Measurements from ENCODE around the gene PARD6A.

PARD6A gene

DNA sequence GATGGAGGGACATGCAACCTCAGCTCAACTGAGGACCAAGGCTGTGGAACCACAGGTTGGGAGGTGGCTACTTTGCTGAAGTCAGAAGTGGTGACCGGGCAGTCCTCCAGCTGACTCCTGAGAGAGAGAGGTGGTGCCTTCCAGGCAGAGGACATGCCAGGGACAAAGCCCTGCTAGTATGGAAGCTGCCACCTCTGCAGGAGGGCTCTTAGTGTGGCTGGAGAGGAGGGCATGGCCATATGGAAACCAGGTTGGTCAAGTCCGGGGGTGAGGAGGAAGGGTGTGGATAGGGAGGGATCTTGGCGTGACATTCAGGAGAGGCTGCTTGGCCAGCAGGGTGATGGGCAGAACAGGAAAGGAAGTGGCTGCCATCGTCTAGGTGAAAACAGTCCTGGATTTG is 11.5 kb downstream of the PARD6A start:
- TF ChIP-seq, protein P1, sequence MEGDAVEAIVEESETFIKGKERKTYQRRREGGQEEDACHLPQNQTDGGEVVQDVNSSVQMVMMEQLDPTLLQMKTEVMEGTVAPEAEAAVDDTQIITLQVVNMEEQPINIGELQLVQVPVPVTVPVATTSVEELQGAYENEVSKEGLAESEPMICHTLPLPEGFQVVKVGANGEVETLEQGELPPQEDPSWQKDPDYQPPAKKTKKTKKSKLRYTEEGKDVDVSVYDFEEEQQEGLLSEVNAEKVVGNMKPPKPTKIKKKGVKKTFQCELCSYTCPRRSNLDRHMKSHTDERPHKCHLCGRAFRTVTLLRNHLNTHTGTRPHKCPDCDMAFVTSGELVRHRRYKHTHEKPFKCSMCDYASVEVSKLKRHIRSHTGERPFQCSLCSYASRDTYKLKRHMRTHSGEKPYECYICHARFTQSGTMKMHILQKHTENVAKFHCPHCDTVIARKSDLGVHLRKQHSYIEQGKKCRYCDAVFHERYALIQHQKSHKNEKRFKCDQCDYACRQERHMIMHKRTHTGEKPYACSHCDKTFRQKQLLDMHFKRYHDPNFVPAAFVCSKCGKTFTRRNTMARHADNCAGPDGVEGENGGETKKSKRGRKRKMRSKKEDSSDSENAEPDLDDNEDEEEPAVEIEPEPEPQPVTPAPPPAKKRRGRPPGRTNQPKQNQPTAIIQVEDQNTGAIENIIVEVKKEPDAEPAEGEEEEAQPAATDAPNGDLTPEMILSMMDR (IDR thresholded peaks at IDR 0.05): no peak

DNA sequence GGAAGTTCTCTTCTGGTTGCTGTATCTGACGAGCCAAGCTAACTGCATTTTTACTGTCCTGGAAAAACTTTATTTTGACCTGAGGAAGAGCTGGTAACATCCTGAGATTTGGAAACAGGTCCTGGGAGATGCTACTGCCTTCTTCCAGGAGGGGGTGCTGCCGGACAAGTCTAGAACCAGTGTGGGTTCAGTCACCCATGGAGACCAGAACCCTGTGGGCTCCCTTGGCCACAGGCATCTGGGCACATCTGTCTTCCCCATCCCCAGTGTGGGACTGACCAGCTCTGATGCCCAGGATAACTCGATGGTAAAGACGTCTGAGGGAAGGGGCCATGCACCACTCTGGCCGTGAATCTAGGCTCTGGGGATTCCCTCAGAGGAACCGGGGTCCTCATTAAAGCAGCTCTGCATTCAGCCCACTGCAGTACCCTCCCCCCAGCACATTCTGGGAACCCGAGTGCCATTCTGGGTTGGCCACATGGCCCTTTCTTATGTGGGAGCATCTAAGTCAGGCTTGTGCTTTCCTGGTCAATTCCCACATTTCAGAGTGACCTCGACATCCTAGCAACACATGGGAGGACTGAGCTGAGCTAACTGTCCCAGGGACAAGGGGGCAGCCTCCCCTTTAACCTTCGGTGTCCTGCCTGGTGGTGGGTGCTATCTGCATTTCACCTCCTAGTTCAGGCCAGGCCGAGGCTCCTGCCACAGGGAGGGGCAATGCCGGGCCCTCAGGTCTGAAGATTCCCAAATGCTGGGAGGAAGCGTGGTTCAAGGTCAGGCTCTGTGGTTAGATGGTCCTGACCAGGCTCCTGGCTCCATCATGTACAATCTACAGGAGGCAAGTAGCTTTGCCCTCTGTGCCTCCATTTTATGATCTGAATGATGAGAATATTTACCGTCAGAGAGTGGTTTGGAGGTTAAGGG is 12.2 kb downstream of the PARD6A start:
- TF ChIP-seq, protein P1 (IDR thresholded peaks at IDR 0.05): peak; percentile 85

DNA sequence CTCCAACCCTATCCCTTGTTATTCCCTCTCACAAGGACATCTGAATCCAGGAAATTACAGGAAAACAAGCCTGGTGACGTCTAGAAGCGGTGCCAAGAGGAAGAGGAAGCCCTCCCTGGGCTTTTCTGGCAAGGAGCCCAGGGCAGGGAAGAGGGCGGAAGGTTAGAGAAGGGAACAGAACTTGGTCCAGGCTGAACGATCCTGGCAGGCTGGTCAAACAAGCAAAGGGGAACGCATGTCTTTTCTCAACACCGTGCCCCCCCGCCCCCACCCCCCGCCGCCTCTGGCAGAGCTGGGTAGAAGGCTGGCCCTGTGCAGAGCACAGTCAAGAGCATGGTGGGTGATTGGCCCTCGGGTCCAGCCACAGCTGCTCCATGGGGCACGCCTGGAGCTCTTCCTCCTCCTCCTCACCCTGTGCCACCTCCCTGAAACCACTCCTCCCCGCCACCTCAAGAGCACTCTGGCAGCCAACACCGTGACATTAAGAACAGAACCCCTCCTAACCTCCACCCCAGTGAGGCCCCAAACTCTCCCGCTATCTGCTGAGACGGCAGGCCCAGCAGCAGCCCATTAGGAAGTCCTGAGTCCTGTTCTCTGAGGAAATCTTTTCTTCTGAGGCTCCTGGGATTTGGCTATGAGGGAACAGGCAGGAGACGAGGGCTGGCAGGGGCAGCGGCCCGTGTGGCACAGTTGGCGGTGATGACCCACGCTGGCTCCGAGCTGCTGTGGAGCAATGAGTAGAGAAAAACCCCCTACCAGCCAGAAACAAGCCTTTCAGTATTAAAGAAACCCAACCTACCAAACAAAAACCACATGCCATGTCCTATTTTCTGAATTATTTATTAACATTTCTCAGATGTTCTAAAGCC is 13.2 kb downstream of the PARD6A start:
- TF ChIP-seq, protein P1 (IDR thresholded peaks at IDR 0.05): no peak

DNA sequence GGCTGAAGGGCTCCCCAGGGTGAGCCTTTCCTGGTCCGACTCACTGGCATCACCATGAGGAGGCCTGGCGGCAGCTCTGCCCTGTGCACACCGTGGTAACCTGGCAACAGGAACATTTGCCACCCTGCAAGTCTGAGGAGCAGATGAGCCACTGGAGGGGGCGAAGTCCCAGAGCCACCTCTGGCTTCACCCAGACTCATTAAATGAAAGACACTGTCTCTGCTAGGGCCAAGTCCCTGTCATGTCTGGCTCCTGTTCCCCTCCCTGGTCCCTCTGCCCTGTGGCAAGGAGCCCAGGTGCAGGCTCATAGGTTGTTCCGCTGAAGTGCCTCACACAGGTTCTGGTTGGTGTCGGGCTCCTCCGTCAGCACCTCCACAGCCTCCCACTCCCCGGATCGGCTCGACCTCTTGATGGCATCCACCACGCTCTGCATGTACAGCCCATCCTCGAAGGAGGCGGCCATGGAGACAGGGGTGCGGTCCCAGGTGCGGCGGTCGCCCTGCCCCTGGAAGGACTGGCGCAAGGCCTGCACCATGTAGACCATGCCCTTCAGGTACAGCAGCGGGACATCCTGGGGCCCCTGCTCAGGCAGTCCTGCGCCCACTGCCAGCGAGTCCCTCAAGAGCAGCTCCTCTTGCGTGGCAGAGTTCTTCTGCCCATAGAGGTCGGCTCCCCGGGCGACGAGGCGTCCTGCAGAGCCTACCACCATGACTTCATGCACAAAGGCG is 14.3 kb downstream of the PARD6A start:
- TF ChIP-seq, protein P1 (IDR thresholded peaks at IDR 0.05): no peak

DNA sequence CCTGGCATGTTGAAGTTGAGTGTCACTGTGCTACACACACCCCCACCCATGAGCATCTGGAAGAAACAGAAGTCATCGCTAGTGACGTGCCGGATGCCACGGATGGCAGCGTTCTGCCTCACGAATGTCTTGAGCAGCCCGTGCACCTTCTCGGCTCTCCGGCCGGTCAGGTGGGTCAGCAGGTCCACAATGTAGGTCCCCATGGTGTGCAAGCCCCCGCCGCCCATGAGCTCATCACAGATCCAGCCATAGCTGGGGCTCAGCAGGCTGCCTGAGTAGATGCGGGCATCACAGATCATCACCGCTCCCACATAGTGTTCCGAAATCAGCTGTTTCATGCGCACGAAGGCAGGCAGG is 14.8 kb downstream of the PARD6A start:
- TF ChIP-seq, protein P1 (IDR thresholded peaks at IDR 0.05): no peak

DNA sequence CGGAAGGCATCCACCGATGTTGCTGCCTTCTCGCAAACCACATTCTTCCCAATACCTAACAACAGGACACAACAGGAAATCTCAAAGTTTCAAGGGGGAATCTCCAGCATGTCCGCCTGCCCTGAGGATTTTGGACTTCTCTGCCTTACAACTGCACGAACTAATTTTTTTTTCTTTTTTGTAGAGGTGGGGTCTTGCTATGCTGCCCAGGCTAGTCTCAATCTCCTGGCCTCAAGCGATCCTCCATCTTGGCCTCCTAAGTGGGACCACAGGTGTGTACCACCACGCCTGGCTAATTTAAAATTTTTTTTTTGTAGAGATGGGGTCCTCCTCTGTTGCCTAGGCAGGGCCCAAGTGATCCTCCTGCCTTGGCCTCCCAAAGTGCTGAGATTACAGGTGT is 15.2 kb downstream of the PARD6A start:
- TF ChIP-seq, protein P1 (IDR thresholded peaks at IDR 0.05): no peak

DNA sequence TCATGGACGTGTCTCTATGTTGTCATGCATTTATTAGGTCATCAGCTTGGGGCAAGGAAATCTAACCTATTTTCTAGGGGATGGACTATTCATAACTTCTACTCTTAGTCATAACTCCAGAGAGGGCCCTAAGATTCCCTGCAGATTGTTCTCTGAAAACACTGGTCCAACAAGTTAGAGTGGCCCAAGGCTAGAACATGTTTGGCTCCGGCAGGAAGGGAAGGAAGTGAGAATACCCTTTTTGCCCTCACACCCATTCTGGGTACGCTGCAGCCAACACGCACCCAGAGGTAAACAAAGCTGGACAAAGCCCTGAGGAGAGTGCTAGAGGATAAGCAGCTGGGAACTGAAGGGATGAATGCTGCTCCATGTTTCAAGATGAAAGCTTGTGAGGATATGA is 15.8 kb downstream of the PARD6A start:
- TF ChIP-seq, protein P1 (IDR thresholded peaks at IDR 0.05): no peak
